ENCODE results near the gene EMP2. TPM values are rescaled to one million over a fixed set of nuclear protein-coding genes. Genes with fewer than 3 reads are reported as not detected.

The EMP2 gene
- total and polyA plus RNA-seq, 10 donors: 2.8 to 37.2 (median 19.5) TPM

- peaks cover 0 to 6% (median 0%) of the 10 kb centered on the region in 6 donors for H3K36me3 ChIP-seq
- no peaks in the 10 kb centered on the region for H3K9me3 ChIP-seq
- no peak overlapping the region for H3K4me3 ChIP-seq
- no peak for DNase-seq
- H3K27ac ChIP-seq: no peak overlapping the region
- H3K27me3 ChIP-seq (replicated peaks in 1 of 7): no peaks in the 10 kb centered on the region
- WGBS, 5 donors: 56 to 77% (median 64%) methylated on average over 2 of the region's 2 CpGs
- no peak for TF ChIP-seq CTCF (IDR thresholded peaks at IDR 0.05 in 8 of 11, conservative IDR thresholded peaks at IDR 0.05 in 3 of 11)
- TF ChIP-seq POLR2AphosphoS5 (IDR thresholded peaks at IDR 0.05): no peak
- TF ChIP-seq POLR2A (IDR thresholded peaks at IDR 0.05): no peak
- intact Hi-C loops (cut with DNase I; ENCODE audit: low total_unique reads): loop anchor here (2.0 to 10.0 kb wide), 2 partner anchors 214 to 392 kb away; no protein-coding TSS in a partner anchor
- H3K4me1 ChIP-seq: peaks cover 0 to 7% (median 0%) of the 10 kb centered on the region in 6 donors
Measured at GRCh38 chr16:10522966-10523365, 57.4 kb downstream of the EMP2 start.

DNA sequence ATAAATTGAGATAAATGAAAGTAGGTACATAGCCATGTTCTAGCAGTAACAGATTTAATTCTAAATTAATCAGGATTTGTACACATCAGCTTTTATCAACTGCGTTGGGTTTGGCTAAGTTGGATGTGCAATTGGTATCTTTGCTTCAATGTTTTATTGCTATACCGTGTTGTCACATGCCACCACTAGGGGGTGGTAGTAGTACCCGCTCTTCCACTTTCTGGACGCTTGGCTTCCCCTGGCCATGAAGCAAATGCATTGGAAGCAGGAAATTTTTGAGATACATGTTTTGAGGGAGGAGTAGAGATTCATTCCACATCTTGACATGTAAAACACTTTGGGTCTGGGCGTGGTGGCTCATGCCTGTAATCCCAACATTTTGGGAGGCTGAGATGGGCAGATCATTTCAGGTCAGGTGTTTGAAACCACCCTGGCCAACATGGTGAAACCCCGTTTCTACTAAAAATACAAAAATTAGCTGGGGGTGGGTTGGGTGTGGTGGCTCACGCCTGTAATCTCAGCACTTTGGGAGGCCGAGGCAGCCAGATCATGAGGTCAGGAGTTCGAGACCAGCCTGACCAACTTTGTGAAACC, 58.6 kb downstream of the EMP2 start:
- intact Hi-C loops (cut with DNase I; ENCODE audit: low total_unique reads): loop anchor here (2.0 to 10.0 kb wide), 2 partner anchors 215 to 393 kb away; no protein-coding TSS in a partner anchor
- Histone ChIP-seq H3K9me3 (peaks cover 0 to 1% (median 0%) of the 10 kb centered on the region in 8 donors), H3K4me1 (peaks cover 0 to 7% (median 0%) of the 10 kb centered on the region in 6 donors), H3K4me3 (no peak overlapping the region), H3K27me3 (replicated peaks in 1 of 7) (no peaks in the 10 kb centered on the region), H3K27ac (no peak overlapping the region), H3K36me3 (peaks cover 0 to 6% (median 0%) of the 10 kb centered on the region in 6 donors)
- peak; percentile 49 to 83 (median 70) for TF ChIP-seq CTCF (IDR thresholded peaks at IDR 0.05 in 8 of 11, conservative IDR thresholded peaks at IDR 0.05 in 3 of 11)
- no peak for TF ChIP-seq POLR2AphosphoS5 (IDR thresholded peaks at IDR 0.05)
- 37 to 48% (median 45%) methylated on average over 9 of the region's 9 CpGs for WGBS, 5 donors
- no peak for DNase-seq

GRCh38 chr16:10520869-10521578, 59.4 kb downstream of the EMP2 start:
- Histone ChIP-seq H3K27me3 (replicated peaks in 1 of 7) (no peaks in the 10 kb centered on the region), H3K4me1 (peaks cover 0 to 7% (median 0%) of the 10 kb centered on the region in 6 donors), H3K4me3 (no peak overlapping the region), H3K9me3 (peaks cover 0 to 4% (median 0%) of the 10 kb centered on the region in 8 donors), H3K36me3 (no peaks in the 10 kb centered on the region), H3K27ac (no peak overlapping the region)
- TF ChIP-seq CTCF (IDR thresholded peaks at IDR 0.05 in 8 of 11, conservative IDR thresholded peaks at IDR 0.05 in 3 of 11) (no peak), POLR2A (IDR thresholded peaks at IDR 0.05) (no peak), POLR2AphosphoS5 (IDR thresholded peaks at IDR 0.05) (no peak)
- intact Hi-C loops (cut with DNase I; ENCODE audit: low total_unique reads): loop anchor here (10.0 kb wide), 1 partner anchor 394 kb away; no protein-coding TSS in a partner anchor
- WGBS, 5 donors: 72 to 84% (median 80%) methylated on average over 7 of the region's 7 CpGs
- no peak for DNase-seq

Data from spleen (tissue), 11 donors.